ENCODE results near the gene CRELD2.

CRELD2 gene

GRCh38 chr22:49914256-49914655, 4.2 kb upstream of the CRELD2 start (continued):
- TF ChIP-seq REST (tag by site-specific recombination; IDR thresholded peaks at IDR 0.05) (no peak), ZNF416 (tag by site-specific recombination; IDR thresholded peaks at IDR 0.05) (no peak), ZNF214 (tag by site-specific recombination; IDR thresholded peaks at IDR 0.05; ENCODE audit: borderline replicate concordance) (no peak), ZNF148 (tag by site-specific recombination; IDR thresholded peaks at IDR 0.05; ENCODE audit: borderline replicate concordance) (no peak), ZNF837 (tag by site-specific recombination; IDR thresholded peaks at IDR 0.05) (no peak), ZBTB49 (tag by site-specific recombination; IDR thresholded peaks at IDR 0.05; ENCODE audit: low read depth) (no peak), ZNF350 (tag by site-specific recombination; IDR thresholded peaks at IDR 0.05) (no peak), ZNF311 (tag by site-specific recombination; IDR thresholded peaks at IDR 0.05; ENCODE audit: borderline replicate concordance) (no peak)

GRCh38 chr22:49915610-49916009, 2.8 kb upstream of the CRELD2 start:
- POLR2A ChIA-PET, result no interaction called here

More at GRCh38 chr22:49915610-49916009, 2.8 kb upstream of the CRELD2 start:
- Histone ChIP-seq H3K27ac (ENCODE audit: extremely low read depth, low read depth, low read length) (no peak overlapping the region), H3K9me3 (ENCODE audit: control insufficient read depth, insufficient read depth, low read depth, low read length) (no peaks in the 10 kb centered on the region), H3K4me3 (ENCODE audit: low read depth, low read length) (no peak overlapping the region), H3K36me3 (ENCODE audit: control insufficient read depth in 2 of 2, insufficient read depth in 1 of 2, low read length in 2 of 2) (peaks cover 9 to 40% of the 10 kb centered on the region in 2 experiments; a peak in 2 of 3 replicates), H3K4me1 (ENCODE audit: control insufficient read depth, insufficient read depth, low read length) (no peaks in the 10 kb centered on the region)
- TF ChIP-seq ZNF169 (tag by site-specific recombination; IDR thresholded peaks at IDR 0.05), result no peak
- peak; percentile 91 for TF ChIP-seq REST (tag by site-specific recombination; IDR thresholded peaks at IDR 0.05)
- TF ChIP-seq ZNF433 (tag by site-specific recombination; IDR thresholded peaks at IDR 0.05; ENCODE audit: low read depth), result no peak
- CTCF ChIA-PET, result interaction anchor here (1.3 kb wide), 1 partner anchor 115 kb away, joined by 3 read pairs; no protein-coding TSS in a partner anchor

Data from HEK293 (cell line).